OCI-LY1 (cell line): ENCODE measurements around the gene DCBLD2.

ENCODE experiments used
- H2AFZ ChIP-seq: fragments of 200-600 bp; sonication (generic), shearing (Covaris generic); 2 replicates; pipeline ENCODE4 v1.6.0; 2014; ENCODE audit warnings: antibody characterized with exemption, mild to moderate bottlenecking, low read length
- H3F3A ChIP-seq: fragments of 200-600 bp; sonication (generic), shearing (Covaris generic); 2 replicates; pipeline ENCODE4 v1.6.0; 2014; ENCODE audit warnings: mild to moderate bottlenecking, antibody characterized with exemption, low read length, moderate library complexity; ENCODE audit not compliant: insufficient read depth
- H3K27ac ChIP-seq: fragments of 200-600 bp; sonication (generic); 2 replicates; pipeline ENCODE4 v1.5.1; 2014; ENCODE audit warnings: low read length, mixed run types, mild to moderate bottlenecking, low read depth; ENCODE audit not compliant: poor library complexity, severe bottlenecking
- H3K27me3 ChIP-seq: fragments of 200-600 bp; sonication (generic); 2 replicates; pipeline ENCODE4 v1.6.0; 2014; ENCODE audit warnings: antibody characterized with exemption, mild to moderate bottlenecking, low read length, moderate library complexity; ENCODE audit not compliant: insufficient read depth
- H3K36me3 ChIP-seq: fragments of 200-600 bp; sonication (generic); 2 replicates; pipeline ENCODE4 v1.6.1; 2014; ENCODE audit warnings: mild to moderate bottlenecking, antibody characterized with exemption, low read length, moderate library complexity, mixed read lengths; ENCODE audit not compliant: insufficient read depth
- H3K4me1 ChIP-seq: fragments of 200-600 bp; sonication (generic); 2 replicates; pipeline ENCODE4 v1.5.1; 2014; ENCODE audit warnings: mild to moderate bottlenecking, low read length, moderate library complexity; ENCODE audit not compliant: insufficient read depth, severe bottlenecking
- H3K4me2 ChIP-seq: fragments of 200-600 bp; sonication (generic), shearing (Covaris generic); 2 replicates; pipeline ENCODE4 v1.6.1; 2014; ENCODE audit warnings: low read length
- H3K4me3 ChIP-seq: fragments of 200-600 bp; sonication (generic); 2 replicates; pipeline ENCODE4 v1.5.1; 2014; ENCODE audit warnings: low read length, low read depth, mild to moderate bottlenecking, mixed read lengths; ENCODE audit not compliant: poor library complexity, severe bottlenecking
- H3K79me2 ChIP-seq: fragments of 200-600 bp; shearing (Covaris generic); 2 replicates; pipeline ENCODE4 v1.6.1; 2016; ENCODE audit warnings: mixed run types, low read length, mixed read lengths; ENCODE audit not compliant: insufficient read depth
- H3K9ac ChIP-seq: fragments of 200-600 bp; sonication (generic), shearing (Covaris generic); 2 replicates; pipeline ENCODE4 v1.6.1; 2014; ENCODE audit warnings: mild to moderate bottlenecking, low read length, mixed read lengths
- H3K9me2 ChIP-seq: fragments of 200-600 bp; sonication (generic), shearing (Covaris generic); 2 replicates; pipeline ENCODE4 v1.6.1; 2014; ENCODE audit warnings: low read depth, mild to moderate bottlenecking, low read length, mixed read lengths
- H3K9me3 ChIP-seq: fragments of 200-600 bp; shearing (Covaris generic); 2 replicates; pipeline ENCODE4 v1.6.1; 2014; ENCODE audit warnings: low read length, mixed read lengths
- H4K20me1 ChIP-seq: fragments of 200-600 bp; sonication (generic), shearing (Covaris generic); 2 replicates; pipeline ENCODE4 v1.6.0; 2016; ENCODE audit warnings: mild to moderate bottlenecking, low read length; ENCODE audit not compliant: insufficient read depth
- CTCF ChIP-seq: fragments of 200-600 bp; sonication (generic), shearing (Covaris generic); IDR thresholded peaks from 2 replicates; pipeline ENCODE4 v1.5.1; 2017; ENCODE audit warnings: mild to moderate bottlenecking, antibody characterized with exemption, low read length, moderate library complexity, mixed read lengths
- EZH2 ChIP-seq: fragments of 200-600 bp; sonication (generic), shearing (Covaris generic); IDR thresholded peaks from 2 replicates; pipeline ENCODE4 v1.8.0; 2017; ENCODE audit warnings: borderline replicate concordance, mixed run types, mild to moderate bottlenecking, antibody characterized with exemption, low read length, moderate library complexity, mixed read lengths

DCBLD2 gene

GRCh38 chr3:98779541-98780335, 121.8 kb downstream of the DCBLD2 start:
- Histone ChIP-seq H3K27me3 (no peaks in the 10 kb centered on the region), H2AFZ (no peak overlapping the region), H3F3A (no peaks in the 10 kb centered on the region), H3K9ac (no peak overlapping the region), H3K9me2 (no peaks in the 10 kb centered on the region), H3K9me3 (no peaks in the 10 kb centered on the region), H3K4me1 (no peaks in the 10 kb centered on the region), H3K4me2 (no peak overlapping the region), H3K4me3 (no peak overlapping the region), H4K20me1 (no peaks in the 10 kb centered on the region), H3K36me3 (no peaks in the 10 kb centered on the region), H3K27ac (no peak overlapping the region), H3K79me2 (no peaks in the 10 kb centered on the region)
- TF ChIP-seq EZH2 (no peak), CTCF (no peak)

DNA sequence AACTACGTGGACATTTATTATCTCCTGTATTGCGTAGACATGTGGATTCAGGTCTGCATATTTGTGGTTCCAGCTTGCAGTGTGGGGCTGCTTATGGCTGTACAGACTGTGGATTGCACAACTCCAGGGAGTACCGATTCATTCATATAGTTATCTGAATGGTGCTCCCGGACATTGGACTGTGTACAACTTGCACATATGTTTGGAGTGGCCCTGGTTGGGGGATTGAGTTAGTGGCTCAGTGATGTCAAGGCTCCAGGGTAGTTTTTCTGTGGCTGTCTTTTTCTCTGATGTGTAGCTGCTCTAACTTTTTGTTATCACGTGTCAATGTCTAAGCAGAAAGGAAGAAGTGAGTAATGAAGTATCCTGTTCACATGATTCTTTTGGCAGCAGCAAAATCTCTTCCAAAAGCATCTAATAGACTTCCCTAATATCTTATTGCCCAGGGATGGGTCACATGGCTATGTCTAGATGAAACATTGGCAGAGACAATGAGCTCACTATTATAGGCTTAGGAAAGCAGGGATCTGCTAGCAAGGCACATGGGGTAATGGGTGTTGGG, 122.6 kb downstream of the DCBLD2 start:
- Histone ChIP-seq H3K4me3 (no peak overlapping the region), H3K9ac (no peak overlapping the region), H3K4me2 (no peak overlapping the region), H2AFZ (no peak overlapping the region), H3K9me2 (no peaks in the 10 kb centered on the region), H3K4me1 (no peaks in the 10 kb centered on the region), H3K27ac (no peak overlapping the region), H4K20me1 (no peaks in the 10 kb centered on the region), H3K9me3 (no peaks in the 10 kb centered on the region), H3K36me3 (no peaks in the 10 kb centered on the region), H3K27me3 (no peaks in the 10 kb centered on the region), H3K79me2 (no peaks in the 10 kb centered on the region), H3F3A (no peaks in the 10 kb centered on the region)
- TF ChIP-seq EZH2 (no peak), CTCF (no peak)

DNA sequence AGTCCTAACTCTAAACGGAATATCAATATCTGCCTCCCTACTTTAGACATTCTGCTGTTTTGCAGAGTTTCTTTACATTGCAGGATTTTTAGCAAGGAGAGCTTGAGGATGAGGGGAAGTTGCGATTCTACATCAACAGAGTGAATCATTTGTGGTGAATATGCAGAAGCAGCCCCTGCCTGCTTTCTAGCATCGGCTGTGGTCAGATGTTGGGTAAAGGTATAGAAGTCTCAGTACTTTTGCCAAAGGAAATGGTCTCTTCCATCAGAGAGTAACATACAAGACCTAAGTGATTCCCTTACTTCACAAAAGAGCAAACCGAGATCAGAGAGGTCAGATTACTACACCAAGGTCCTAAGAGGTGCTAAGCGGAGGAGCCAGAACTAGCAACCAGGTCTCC, 123.1 kb downstream of the DCBLD2 start:
- Histone ChIP-seq H3K27ac (no peak overlapping the region), H3K4me1 (no peaks in the 10 kb centered on the region), H3K4me3 (no peak overlapping the region)

More for the DNA sequence above, 123.1 kb downstream of the DCBLD2 start:
- TF ChIP-seq CTCF (no peak), EZH2 (no peak)
- Histone ChIP-seq H3K9me3 (no peaks in the 10 kb centered on the region), H3F3A (no peaks in the 10 kb centered on the region), H3K4me2 (no peak overlapping the region), H3K9ac (no peak overlapping the region), H3K27me3 (no peaks in the 10 kb centered on the region), H4K20me1 (no peaks in the 10 kb centered on the region), H3K36me3 (no peaks in the 10 kb centered on the region), H2AFZ (no peak overlapping the region), H3K79me2 (no peaks in the 10 kb centered on the region), H3K9me2 (no peaks in the 10 kb centered on the region)
